Posterior cingulate gyrus (tissue), 11 donors: ENCODE data around the gene DDHD1.

ENCODE experiments used
- DNase-seq, 10 donors: peaks; one replicate each; pipeline versions ENCODE4 v3.0.0 to v3.0.0-alpha.2; 2020 to 2021; ENCODE audit warnings: mixed read lengths in 3 of 10
- intact Hi-C: fragments of 100-400 bp; cut with DNase I; formaldehyde crosslinking; loops from one replicate; pipeline ENCODE4 v1.15.1; 2023

Gene DDHD1

DNA sequence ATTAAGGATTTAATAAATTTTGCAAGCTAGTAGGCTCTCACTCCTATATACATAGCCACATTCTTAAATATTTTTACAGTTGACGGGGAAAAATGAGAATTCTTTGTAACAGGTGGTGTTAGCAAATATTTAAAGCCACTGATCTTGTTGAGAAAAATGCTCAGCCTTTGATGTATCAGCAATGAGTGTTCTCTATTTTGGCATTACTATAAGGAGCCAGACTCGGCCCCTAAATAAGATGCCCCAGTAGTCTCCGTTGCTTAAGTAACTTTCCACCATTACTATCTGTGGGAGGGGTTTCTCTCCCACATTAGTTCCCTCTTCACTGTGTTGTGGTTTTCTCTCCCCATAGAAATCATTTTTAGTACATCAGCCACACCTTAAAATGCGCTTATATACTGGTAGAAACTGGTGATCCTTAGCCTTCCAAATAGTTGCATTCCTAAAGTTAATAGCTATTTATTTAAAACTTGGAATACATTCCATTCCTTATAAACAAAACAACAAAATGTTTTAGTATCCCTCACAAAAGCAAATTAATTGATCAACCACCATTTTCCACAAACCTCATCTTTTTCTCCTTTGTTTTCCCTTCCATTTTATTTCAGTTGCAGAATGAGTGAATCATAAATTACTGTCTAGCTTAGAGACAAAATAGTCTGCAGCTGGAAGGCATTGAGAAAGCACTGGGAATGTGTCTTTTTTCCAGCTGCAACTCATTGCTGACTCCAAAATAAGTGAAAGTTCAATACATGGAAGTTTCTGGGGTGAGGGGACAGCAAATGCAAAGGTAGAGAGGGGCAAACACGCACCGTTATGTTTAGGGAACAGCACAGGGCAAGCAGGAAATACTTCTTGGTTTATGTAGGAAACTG, 117.5 kb downstream of the DDHD1 start:
- intact Hi-C loops = no loop called here
- DNase-seq = no peak

DNA sequence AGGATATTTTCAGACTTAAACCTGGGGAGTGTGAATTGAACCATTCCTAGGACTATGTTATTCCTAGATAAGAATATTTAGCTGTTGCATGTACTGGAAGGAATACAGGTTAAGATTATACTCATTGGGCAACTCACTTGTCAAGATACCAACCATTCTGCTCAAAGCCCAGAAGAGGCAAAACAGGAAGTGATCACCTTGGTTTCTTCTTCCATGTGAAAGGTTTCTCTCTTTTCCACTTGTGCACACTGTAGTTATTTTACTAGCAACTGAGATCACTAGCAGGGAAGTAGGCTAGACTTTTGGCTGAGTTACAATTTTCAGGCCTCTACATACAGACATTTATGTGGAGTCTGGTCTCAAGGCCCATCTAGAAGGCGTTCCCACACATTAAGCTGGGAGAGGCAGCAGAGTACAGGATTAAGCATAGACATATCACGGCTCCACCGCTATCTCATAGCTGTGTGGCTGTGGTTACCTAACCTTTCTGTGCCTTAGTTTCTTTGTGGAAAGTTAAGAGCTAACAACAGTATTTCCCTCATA, 118.4 kb downstream of the DDHD1 start:
- intact Hi-C loops = no loop called here

DNA sequence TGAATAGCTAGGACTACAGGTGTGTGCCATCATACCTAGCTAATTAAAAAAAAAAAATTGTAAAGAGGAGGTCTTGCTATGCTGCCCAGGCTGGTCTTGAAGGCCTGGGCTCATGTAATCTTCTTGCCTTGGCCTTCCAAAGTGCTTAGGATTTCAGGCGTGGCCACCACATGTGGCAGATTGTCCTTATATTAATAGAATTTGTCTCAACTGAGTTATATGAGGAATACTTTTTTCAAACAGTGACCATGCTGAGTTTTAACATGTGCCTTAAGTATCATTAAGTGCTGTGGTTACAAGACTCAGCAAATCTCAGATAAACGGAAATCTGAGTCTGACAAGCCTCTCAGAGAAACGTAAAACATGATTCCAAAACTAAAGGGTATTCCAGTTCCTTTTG, 119.1 kb downstream of the DDHD1 start:
- intact Hi-C loops = no loop called here
- no peak for DNase-seq

More for the DNA sequence above, 118.4 kb downstream of the DDHD1 start:
- DNase-seq = no peak

DNA sequence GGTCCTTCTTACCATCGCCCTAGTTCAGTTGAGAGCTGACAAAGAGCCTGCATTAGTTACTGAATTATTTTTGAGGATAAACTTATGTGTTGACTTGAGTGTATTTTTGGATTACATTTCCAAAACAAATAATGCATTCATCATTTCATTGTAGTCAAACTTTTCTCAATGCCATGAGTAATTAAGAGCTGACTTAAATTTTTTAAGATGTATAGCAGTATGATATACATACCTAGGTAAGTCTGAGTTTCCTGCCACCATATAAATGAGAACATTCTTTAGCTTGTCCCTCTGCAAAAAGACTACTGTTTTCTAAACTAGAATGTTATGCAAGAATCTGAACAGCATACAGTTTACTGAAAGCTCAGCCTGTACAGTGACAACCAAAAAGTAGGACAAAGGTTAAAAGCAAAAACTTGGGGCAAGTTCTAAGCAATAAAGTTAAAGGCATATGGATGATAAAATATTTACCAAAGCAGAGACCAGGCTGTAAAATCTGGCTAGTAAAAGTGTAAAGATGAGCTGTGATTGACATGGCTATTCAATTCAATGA, 120.2 kb downstream of the DDHD1 start:
- no peak for DNase-seq
- intact Hi-C loops = no loop called here

DNA sequence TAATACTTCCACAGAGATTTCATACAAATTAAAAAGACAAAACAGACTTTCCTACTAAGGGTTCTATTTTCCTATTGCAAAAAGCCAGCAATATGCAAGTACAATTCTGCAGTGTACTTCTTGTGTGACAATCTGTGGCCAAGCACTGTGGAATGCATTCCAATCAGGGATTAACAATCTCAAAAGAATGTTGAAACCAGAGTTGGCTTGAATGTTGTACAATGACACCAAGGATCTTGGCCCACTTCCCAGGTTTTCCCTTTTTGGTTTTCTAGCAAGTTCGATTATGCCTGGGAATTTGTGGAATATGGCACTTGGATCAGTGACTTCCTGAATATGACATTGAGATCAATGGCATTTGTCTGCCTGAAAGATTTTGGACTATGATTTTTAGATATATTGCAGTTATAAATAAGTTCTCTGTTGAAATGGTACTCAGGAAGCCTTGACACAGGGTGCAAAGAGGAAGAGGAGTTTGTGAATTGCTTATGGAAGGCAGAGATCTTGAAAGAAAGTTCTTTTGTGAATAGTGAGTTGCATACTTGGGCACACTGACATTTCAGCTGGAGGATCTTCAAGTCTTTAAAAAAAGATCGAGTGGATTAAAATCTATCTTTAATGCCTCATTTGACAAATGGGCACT, 120.8 kb downstream of the DDHD1 start:
- DNase-seq = no peak
- intact Hi-C loops = no loop called here

DNA sequence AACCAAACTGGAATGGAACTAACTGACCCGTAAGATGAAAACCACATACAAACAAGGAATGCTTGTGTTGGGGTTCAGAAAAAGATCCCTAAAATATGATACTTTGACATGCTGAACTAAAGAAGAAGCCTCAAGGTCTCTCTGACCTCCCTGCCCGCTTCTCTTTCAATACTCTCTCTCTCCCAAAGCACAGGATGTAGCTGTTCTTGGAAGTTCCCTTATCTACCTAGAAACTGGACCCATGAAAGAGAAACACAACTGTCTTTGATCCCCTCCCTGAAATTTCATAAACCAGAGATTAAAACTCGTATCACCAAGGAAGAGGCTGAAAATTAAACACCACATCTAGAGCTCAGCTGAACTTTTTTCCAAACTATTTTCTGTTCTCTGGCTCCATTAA, 125.6 kb downstream of the DDHD1 start:
- intact Hi-C loops = no loop called here
- DNase-seq = no peak

DNA sequence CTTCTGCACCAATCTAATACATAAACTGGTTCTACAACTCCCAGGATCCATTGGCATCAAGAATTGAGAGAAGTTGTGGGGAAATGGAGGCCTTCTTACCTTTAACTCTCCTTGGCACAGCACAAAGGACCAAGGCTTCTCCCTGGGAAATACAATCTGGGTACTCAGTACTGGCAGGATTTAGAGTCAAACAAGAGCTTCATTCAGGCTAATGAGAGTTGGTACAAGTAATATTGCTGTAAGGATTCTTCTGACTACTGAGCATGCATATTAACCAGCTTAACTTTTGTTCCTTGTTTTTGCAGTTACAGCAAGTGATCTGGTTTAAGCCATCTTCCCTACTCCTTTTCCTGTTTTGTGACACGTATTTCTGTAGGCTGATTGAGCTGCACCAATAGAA, 126.1 kb downstream of the DDHD1 start:
- DNase-seq = no peak
- intact Hi-C loops = no loop called here

DNA sequence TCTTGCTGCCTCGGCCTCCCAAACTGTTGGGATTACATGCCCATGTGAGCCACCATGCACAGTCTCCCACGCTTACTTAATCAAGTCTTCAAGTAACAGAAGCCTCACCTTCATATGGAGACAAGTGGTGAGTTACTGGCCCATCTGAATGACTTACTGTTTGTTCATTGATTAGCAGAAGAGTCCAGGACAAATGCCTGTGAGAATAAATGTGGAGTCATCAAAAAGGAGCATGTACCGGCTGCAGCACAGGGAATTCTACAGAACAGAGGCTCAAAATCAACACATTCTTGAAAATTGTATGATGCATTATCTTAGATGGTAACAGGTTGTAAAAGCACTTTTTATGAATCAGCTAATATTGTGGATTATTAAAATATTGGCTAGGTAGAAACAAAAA, 129.8 kb downstream of the DDHD1 start:
- intact Hi-C loops = no loop called here
- no peak for DNase-seq

DNA sequence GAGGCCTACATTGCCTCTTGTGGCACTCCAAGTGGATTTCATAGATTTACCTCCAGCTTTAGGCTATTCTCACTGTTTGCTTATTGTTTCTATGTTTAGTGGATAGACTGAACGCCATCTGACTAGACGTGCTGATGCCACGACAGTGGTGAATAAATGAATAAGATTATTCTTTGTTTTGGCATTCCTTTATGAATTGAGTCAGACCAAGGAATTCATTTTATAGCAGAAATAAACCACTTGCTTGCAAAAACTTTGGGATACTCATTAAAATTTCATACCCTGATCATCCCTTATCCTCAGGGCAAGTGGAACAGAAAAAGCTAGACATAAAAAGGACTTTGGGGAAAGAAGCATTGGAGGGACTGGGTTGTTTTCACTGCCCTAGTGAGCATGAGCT, 130.5 kb downstream of the DDHD1 start:
- no peak for DNase-seq

DNA sequence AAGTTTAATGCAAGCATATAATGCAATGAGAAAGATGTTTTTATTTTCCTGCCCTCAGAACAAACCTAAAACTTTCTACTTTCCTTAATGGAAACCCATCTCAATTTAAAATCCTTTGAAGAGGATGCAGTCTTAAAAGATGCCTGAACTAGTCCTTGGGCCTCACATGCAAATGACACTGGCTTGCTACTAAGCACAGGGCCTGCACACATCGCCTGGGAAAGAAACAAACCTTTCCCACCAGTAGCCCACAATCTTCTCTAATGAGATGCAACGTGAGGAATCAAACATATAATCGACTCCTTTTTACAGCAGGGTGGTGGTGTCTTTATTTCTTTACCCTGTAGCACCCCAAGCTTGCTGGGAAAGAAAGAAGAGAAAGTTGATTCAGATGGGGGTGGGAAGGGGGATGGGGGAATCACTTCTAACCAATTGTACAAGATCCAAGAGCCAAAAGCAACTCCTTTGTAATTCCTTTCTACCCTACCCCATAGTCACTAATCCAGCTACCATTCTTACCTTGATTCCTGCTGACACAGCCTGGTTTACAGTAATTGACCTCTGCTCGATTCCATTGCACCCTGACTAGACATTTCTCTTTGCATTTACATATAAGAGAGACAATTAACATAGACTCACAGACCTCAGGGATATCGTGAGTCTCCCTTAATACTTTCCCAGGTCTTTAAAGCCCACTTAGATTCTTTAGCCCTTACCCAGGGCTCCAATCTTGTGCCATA, 132.8 kb downstream of the DDHD1 start:
- DNase-seq = no peak
- intact Hi-C loops = no loop called here

More for the DNA sequence above, 130.5 kb downstream of the DDHD1 start:
- intact Hi-C loops = no loop called here

DNA sequence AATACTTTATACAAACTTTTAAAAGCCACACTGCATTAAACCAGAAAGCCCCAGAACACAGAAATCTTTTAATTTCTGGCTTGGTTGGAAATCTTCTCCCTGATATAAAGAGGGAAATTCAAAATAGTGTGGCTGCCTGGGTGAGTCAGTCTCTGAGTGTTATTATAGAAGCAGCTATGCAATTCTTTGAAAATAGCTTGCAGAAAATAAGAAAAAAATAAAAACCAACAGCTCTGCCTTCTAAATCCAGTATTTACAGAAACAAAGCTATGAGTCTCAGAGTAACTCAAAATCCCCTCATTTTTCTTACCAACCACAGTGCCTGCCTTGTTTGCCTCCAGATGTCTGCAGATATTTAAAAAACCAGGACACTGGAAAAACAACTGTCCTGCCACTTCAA, 133.7 kb downstream of the DDHD1 start:
- intact Hi-C loops = no loop called here
- no peak for DNase-seq

DNA sequence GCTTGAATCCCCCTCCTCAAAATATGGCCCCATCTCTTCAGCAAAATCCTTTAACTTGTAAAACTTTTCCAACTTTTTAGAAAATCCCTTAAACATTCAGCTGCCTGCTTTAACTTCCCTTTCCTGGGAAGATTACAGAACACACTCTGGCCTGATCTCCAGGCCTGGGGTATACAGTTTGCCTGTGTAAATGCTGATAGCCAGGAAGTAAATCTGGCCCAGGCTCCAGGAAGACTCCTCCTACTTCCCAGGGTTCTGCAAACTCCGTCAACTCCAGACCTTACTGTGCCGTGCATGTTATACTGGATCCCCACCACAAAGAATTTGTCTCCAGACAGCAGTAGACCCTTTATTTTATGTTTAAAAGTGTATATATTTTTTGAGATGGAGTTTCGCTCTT, 135.3 kb downstream of the DDHD1 start:
- intact Hi-C loops = no loop called here
- DNase-seq = no peak

DNA sequence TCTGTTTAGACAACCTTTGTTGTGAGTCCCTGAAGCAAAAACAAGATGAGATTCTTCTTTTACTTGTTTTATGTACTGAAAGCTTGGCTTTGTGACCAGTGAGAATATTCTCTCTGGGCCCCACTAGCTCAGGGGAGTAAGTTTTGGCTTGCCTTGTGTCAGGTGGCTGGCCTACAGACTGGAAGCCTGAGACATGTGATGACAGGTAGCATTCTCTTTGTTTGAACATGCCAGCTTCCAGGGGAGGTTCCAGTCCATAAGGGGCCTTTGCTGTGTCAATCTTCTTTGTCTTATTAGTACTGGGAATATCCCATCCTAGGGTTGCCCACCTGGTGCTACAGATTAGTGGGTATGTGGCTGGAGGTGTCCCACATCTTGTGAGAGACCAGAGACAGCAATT, 136.2 kb downstream of the DDHD1 start:
- intact Hi-C loops = no loop called here

DNA sequence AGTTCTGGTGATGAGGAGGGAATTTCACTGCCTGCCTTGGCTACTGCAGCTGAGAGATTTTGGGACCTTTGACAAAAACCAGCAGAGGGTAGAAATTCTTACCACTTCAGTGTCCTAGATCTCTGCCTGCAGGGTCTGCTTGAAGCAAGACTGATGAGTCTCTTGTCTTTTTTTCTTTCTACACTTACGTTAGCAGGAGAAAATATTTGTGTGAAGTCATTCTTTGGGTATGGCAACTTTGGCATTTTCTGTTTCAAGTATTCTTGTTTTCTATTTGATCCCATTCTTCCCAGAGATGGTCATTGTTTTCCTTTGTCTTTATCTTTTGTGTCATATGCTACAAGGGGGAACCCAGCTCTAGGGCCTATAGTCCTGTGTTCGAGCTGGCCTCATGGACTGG, 136.6 kb downstream of the DDHD1 start:
- intact Hi-C loops = no loop called here
- no peak for DNase-seq

More for the DNA sequence above, 136.2 kb downstream of the DDHD1 start:
- DNase-seq = no peak

DNA sequence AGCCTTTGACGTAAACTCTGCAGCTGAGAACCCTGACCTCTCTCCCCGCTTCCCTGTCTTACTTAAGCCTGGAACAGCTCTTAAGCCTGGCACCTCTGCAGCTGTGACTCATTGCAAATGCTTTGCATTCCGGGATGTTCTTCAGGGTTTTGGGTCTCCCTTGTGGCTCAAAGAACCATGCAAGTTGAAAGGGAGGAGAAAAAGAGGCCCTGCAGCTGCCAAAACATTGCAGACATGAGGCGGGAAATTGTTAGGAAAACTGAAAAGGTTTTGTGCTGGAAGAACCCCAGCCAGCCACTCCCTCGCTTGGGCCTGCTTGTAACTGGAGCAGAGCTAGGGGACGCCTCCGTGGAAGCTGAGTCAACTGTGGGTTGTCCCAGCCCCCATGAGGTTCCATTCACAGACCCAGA, 142.1 kb downstream of the DDHD1 start:
- peak; percentile 21 to 92 (median 48) for DNase-seq
- intact Hi-C loops = no loop called here

DNA sequence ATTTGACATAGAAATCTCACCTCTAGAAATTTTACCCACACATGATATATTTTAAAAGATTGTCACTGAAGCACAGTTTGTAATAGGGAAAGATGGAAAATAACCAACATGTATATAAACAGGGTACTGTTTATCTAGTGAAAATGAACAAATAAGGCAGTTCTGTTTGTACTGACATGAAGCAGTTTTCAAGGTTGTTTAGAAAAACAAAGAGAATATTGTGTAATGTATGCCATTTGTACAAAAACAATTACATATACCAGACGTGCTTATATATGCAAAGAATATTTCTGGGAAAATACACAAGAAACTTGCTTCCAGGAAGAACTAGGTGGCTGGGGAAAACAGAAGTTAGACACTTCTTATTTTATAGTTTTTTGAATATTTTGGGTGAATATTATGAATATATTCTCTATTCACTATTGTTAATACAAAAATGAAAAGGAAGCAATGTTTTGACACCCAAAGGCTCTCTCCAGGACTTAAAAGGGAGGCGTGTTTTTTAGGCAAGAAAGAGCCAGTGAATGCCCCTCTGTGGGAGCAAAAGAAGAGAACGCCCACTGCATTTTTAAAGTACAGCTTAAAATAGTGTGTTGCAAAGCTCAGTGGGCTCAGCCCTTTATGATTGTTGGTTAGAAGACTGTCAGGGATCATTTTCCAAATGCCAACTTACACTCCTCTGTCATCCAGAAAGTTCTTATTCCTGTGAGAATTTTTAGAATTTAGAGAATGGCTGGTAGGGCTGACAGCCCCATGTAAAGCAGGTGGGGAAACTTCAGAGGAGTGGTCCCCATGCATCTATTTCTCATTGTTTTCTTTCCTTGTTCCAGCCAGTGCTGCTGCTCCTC, 142.7 kb downstream of the DDHD1 start:
- no peak for DNase-seq
- intact Hi-C loops = no loop called here

DNA sequence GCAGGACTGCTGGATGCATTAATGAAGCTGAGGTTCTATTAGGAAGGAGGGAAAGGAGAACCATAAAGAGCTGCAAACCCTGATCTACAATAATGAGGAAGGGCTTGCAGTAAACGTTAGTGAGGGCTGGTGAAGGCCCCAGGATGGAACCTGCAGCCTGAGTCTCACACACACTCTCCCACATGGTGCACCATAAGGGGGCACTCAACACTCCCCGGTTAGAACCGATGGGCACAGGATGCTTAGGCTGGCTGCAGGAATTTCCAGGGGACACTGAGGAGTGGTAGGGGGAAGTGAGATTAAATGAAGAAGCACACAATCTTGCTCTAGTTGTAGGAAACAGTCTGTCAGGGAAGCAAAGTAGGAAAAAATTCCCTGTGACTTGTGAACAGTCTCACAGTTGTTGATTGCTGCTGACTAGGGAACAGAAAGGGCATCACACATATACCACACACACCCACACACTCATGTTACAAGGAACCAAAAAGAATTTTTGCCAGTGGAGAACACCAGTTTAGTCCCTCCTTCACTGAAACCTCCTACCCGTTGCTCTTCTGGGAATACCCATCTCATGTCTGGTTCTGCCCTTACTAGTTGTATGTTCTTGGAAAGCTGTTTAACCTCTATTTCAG, 146.1 kb downstream of the DDHD1 start:
- no peak for DNase-seq
- intact Hi-C loops = no loop called here

DNA sequence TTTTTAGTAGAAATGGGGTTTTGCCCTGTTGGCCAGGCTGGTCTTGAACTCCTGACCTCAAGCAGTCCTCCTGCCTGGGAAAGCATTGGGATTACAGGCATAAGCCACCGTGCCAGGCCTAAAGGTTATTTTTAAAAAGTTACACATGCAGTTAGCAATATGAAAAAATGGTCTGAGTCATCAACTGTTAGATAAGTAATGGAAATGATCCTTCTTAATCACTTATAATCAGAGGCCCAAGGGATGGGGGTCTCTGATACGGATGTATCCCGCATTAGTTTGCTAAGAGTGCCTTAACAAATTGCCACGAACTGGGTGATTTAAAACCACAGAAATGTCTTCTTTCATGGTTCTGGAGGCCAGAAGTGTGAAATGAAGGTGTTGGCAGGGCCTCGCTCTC, 148.1 kb downstream of the DDHD1 start:
- intact Hi-C loops = no loop called here
- no peak for DNase-seq

DNA sequence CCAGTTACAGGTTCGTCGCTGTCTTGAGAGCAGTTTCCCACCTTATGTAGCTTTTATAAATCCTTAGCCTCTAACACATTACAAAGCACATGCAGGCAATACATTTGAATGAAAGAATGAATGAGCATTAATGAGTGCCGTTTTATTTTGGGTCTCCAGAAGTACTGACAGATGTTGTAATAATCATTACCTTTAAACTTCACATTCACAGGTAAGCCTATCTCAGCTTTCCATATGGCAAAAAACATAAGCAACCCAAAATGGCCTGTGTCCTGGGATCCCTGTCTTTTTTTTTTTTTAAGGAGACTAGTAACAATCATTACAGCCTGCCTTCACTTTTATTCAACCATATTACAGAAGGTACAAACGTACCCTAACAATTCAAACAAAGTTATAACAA, 149.3 kb downstream of the DDHD1 start:
- intact Hi-C loops = no loop called here
- DNase-seq = no peak

DNA sequence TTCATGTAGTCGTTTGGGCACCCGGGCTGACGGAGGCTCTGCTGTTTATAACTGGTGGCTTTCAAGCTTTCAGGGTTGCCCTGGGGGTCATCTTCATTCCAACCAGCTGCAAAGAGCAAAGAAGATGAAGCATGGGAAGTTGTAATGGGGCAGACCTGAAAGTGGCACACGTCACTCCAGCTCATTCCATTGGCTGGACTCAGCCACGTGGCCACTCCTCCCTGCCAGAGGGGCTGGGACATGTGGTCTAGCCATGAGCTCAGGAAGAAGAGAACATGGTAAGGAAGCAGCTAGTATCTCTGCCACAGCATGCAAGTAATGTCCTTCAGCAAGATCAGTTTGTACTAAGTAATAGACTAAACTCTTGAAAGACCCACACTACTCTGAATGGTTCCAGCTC, 150.5 kb downstream of the DDHD1 start:
- DNase-seq = no peak
- intact Hi-C loops = no loop called here
